ENCODE measurements around the gene TNNC1.

Gene TNNC1

GRCh38 chr3:52404391-52404790, 49.5 kb downstream of the TNNC1 start:
- no peak for ATAC-seq
- TF ChIP-seq, protein P1, sequence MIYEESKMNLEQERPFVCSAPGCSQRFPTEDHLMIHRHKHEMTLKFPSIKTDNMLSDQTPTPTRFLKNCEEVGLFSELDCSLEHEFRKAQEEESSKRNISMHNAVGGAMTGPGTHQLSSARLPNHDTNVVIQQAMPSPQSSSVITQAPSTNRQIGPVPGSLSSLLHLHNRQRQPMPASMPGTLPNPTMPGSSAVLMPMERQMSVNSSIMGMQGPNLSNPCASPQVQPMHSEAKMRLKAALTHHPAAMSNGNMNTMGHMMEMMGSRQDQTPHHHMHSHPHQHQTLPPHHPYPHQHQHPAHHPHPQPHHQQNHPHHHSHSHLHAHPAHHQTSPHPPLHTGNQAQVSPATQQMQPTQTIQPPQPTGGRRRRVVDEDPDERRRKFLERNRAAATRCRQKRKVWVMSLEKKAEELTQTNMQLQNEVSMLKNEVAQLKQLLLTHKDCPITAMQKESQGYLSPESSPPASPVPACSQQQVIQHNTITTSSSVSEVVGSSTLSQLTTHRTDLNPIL (CRISPR knock-in tag; IDR thresholded peaks at IDR 0.05; ENCODE audit: low read depth) = no peak
- TF ChIP-seq OSR1 (CRISPR knock-in tag; IDR thresholded peaks at IDR 0.05) (no peak), ESRRG (CRISPR knock-in tag; IDR thresholded peaks at IDR 0.05) (no peak), ZFP3 (CRISPR knock-in tag; IDR thresholded peaks at IDR 0.05) (no peak), ZNF565 (CRISPR knock-in tag; conservative IDR thresholded peaks at IDR 0.05; ENCODE audit: low read depth) (no peak)

DNA sequence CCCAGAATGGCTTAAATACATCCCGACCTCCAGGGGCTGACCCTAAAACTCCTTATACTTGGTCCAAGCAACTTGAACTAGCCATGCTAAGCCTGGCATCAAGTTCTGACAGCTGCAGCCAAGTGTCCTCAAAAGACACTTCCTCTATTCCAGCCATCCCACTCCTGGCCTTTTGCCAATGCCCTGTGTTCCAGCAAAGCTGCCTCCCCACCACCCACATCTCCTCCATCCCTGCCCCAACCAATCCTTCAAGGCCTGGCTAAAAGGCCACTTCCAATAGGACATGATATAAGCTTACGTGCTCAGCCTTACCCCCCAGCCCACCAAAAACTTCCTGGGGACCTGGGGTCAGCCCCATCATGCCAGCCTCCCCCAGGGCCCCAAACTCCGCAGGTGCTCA, 49.9 kb downstream of the TNNC1 start:
- no peak for ATAC-seq
- TF ChIP-seq, protein P2, sequence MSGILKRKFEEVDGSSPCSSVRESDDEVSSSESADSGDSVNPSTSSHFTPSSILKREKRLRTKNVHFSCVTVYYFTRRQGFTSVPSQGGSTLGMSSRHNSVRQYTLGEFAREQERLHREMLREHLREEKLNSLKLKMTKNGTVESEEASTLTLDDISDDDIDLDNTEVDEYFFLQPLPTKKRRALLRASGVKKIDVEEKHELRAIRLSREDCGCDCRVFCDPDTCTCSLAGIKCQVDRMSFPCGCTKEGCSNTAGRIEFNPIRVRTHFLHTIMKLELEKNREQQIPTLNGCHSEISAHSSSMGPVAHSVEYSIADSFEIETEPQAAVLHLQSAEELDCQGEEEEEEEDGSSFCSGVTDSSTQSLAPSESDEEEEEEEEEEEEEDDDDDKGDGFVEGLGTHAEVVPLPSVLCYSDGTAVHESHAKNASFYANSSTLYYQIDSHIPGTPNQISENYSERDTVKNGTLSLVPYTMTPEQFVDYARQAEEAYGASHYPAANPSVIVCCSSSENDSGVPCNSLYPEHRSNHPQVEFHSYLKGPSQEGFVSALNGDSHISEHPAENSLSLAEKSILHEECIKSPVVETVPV (CRISPR knock-in tag; IDR thresholded peaks at IDR 0.05) = no peak
- TF ChIP-seq CSDC2 (CRISPR knock-in tag; IDR thresholded peaks at IDR 0.05) = no peak
- TF ChIP-seq ZNF565 (CRISPR knock-in tag; conservative IDR thresholded peaks at IDR 0.05; ENCODE audit: low read depth) = no peak
- TF ChIP-seq, protein P3, sequence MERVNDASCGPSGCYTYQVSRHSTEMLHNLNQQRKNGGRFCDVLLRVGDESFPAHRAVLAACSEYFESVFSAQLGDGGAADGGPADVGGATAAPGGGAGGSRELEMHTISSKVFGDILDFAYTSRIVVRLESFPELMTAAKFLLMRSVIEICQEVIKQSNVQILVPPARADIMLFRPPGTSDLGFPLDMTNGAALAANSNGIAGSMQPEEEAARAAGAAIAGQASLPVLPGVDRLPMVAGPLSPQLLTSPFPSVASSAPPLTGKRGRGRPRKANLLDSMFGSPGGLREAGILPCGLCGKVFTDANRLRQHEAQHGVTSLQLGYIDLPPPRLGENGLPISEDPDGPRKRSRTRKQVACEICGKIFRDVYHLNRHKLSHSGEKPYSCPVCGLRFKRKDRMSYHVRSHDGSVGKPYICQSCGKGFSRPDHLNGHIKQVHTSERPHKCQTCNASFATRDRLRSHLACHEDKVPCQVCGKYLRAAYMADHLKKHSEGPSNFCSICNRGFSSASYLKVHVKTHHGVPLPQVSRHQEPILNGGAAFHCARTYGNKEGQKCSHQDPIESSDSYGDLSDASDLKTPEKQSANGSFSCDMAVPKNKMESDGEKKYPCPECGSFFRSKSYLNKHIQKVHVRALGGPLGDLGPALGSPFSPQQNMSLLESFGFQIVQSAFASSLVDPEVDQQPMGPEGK (CRISPR knock-in tag; IDR thresholded peaks at IDR 0.05; ENCODE audit: borderline replicate concordance) = no peak
- no peak for TF ChIP-seq ZFP30 (CRISPR knock-in tag; IDR thresholded peaks at IDR 0.05)
- TF ChIP-seq, protein P4, sequence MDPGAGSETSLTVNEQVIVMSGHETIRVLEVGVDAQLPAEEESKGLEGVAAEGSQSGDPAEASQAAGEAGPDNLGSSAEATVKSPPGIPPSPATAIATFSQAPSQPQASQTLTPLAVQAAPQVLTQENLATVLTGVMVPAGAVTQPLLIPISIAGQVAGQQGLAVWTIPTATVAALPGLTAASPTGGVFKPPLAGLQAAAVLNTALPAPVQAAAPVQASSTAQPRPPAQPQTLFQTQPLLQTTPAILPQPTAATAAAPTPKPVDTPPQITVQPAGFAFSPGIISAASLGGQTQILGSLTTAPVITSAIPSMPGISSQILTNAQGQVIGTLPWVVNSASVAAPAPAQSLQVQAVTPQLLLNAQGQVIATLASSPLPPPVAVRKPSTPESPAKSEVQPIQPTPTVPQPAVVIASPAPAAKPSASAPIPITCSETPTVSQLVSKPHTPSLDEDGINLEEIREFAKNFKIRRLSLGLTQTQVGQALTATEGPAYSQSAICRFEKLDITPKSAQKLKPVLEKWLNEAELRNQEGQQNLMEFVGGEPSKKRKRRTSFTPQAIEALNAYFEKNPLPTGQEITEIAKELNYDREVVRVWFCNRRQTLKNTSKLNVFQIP (CRISPR knock-in tag; IDR thresholded peaks at IDR 0.05; ENCODE audit: borderline replicate concordance, low read depth) = no peak
- no peak for TF ChIP-seq OSR1 (CRISPR knock-in tag; IDR thresholded peaks at IDR 0.05)
- no peak for TF ChIP-seq SNAI2 (CRISPR knock-in tag; IDR thresholded peaks at IDR 0.05)
- no peak for TF ChIP-seq ISL1 (CRISPR knock-in tag; IDR thresholded peaks at IDR 0.05)
- TF ChIP-seq RARB (CRISPR knock-in tag; IDR thresholded peaks at IDR 0.05) = no peak
- no peak for TF ChIP-seq GLIS3 (CRISPR knock-in tag; IDR thresholded peaks at IDR 0.05)

- TF ChIP-seq ESRRG (CRISPR knock-in tag; IDR thresholded peaks at IDR 0.05) (no peak), SNAI2 (CRISPR knock-in tag; IDR thresholded peaks at IDR 0.05) (no peak), ZNF8 (CRISPR knock-in tag; IDR thresholded peaks at IDR 0.05) (no peak), ZNF565 (CRISPR knock-in tag; conservative IDR thresholded peaks at IDR 0.05; ENCODE audit: low read depth) (no peak), ZFP3 (CRISPR knock-in tag; IDR thresholded peaks at IDR 0.05) (no peak), ARNTL (CRISPR knock-in tag; IDR thresholded peaks at IDR 0.05; ENCODE audit: borderline replicate concordance, low read depth) (no peak), TOX (CRISPR knock-in tag; IDR thresholded peaks at IDR 0.05; ENCODE audit: borderline replicate concordance) (no peak), ZC3H10 (CRISPR knock-in tag; IDR thresholded peaks at IDR 0.05) (no peak), BACH2 (CRISPR knock-in tag; IDR thresholded peaks at IDR 0.05; ENCODE audit: borderline replicate concordance) (no peak)
- TF ChIP-seq, protein P1 (CRISPR knock-in tag; IDR thresholded peaks at IDR 0.05; ENCODE audit: low read depth) = no peak
- TF ChIP-seq, protein P4 (CRISPR knock-in tag; IDR thresholded peaks at IDR 0.05; ENCODE audit: borderline replicate concordance, low read depth) = no peak
Measured at GRCh38 chr3:52403271-52403841, 50.5 kb downstream of the TNNC1 start.

More at GRCh38 chr3:52403271-52403841, 50.5 kb downstream of the TNNC1 start:
- ATAC-seq = no peak
